Endothelial cell (in vitro differentiated cells): ENCODE data around the gene ATP2C2. TPM values are rescaled to one million over a fixed set of nuclear protein-coding genes. Genes with fewer than 3 reads are reported as not detected.

Experiments used
- DNase-seq: peaks from one replicate; pipeline ENCODE4 v3.0.0; 2021; ENCODE audit warnings: low spot score
- H3K27ac Mint-ChIP-seq: one replicate; pipeline ENCODE4 v1.8.0; 2021; ENCODE audit warnings: mixed read lengths, inconsistent platforms; ENCODE audit not compliant: unreplicated experiment
- H3K27me3 Mint-ChIP-seq: one replicate; pipeline ENCODE4 v1.8.0; 2021; ENCODE audit warnings: mild to moderate bottlenecking, moderate library complexity, mixed read lengths, inconsistent platforms; ENCODE audit not compliant: unreplicated experiment
- H3K36me3 Mint-ChIP-seq: one replicate; pipeline ENCODE4 v1.8.0; 2021; ENCODE audit warnings: mild to moderate bottlenecking, low read depth, mixed read lengths, inconsistent platforms; ENCODE audit not compliant: unreplicated experiment
- H3K4me1 Mint-ChIP-seq: one replicate; pipeline ENCODE4 v1.8.0; 2021; ENCODE audit warnings: mild to moderate bottlenecking, mixed read lengths, inconsistent platforms; ENCODE audit not compliant: unreplicated experiment
- H3K4me3 Mint-ChIP-seq: one replicate; pipeline ENCODE4 v1.8.0; 2021; ENCODE audit warnings: mild to moderate bottlenecking, mixed read lengths, inconsistent platforms; ENCODE audit not compliant: unreplicated experiment
- H3K9me3 Mint-ChIP-seq: one replicate; pipeline ENCODE4 v1.8.0; 2021; ENCODE audit warnings: mixed read lengths, inconsistent platforms; ENCODE audit not compliant: unreplicated experiment
- CTCF ChIP-seq: fragments of 200-600 bp; sonication (generic); IDR thresholded peaks from one replicate; pipeline ENCODE4 v1.5.0; 2021; ENCODE audit warnings: antibody characterized with exemption; ENCODE audit not compliant: unreplicated experiment
- total RNA-seq: library from RNA; stranded (reverse); fragmentation: NEBNext Ultra II Directional; extraction: Animal tissue kit (Norgen Biotek cat#: 25700); gene quantifications from one replicate; pipeline ENCODE4 v1.2.1, GENCODE V29; 2021; ENCODE audit not compliant: unreplicated experiment

ATP2C2 gene
- total RNA-seq, 1 donor from 2014 or later: 2.7 TPM

- DNase-seq: no peak
- Mint-ChIP-seq H3K4me1 (no peaks in the 10 kb centered on the region), H3K4me3 (no peak overlapping the region), H3K9me3 (no peaks in the 10 kb centered on the region), H3K27me3 (peaks cover 4% of the 10 kb centered on the region), H3K36me3 (no peaks in the 10 kb centered on the region), H3K27ac (no peak overlapping the region)
- no peak for TF ChIP-seq CTCF
Measured at GRCh38 chr16:84455031-84455430, 86.7 kb downstream of the ATP2C2 start.

- peaks cover 7% of the 10 kb centered on the region for H3K4me1 Mint-ChIP-seq
- TF ChIP-seq CTCF: no peak
- H3K27ac Mint-ChIP-seq: no peak overlapping the region
- no peak overlapping the region for H3K4me3 Mint-ChIP-seq
- H3K9me3 Mint-ChIP-seq: no peaks in the 10 kb centered on the region
- peaks cover 6% of the 10 kb centered on the region for H3K36me3 Mint-ChIP-seq
- H3K27me3 Mint-ChIP-seq: peaks cover 6% of the 10 kb centered on the region
- no peak for DNase-seq
Measured at GRCh38 chr16:84458606-84459532, 90.5 kb downstream of the ATP2C2 start.

- TF ChIP-seq CTCF: no peak
- Mint-ChIP-seq H3K27ac (no peak overlapping the region), H3K36me3 (peaks cover 7% of the 10 kb centered on the region), H3K27me3 (peaks cover 7% of the 10 kb centered on the region), H3K9me3 (no peaks in the 10 kb centered on the region), H3K4me1 (peaks cover 7% of the 10 kb centered on the region), H3K4me3 (no peak overlapping the region)
- DNase-seq: no peak
Measured at GRCh38 chr16:84459533-84459894, 91.2 kb downstream of the ATP2C2 start.

GRCh38 chr16:84459941-84460405 lies 91.6 kb downstream of the ATP2C2 start:
- peaks cover 10% of the 10 kb centered on the region for H3K27me3 Mint-ChIP-seq

More at GRCh38 chr16:84459941-84460405, 91.6 kb downstream of the ATP2C2 start:
- no peak for TF ChIP-seq CTCF
- H3K27ac Mint-ChIP-seq: no peak overlapping the region
- no peak for DNase-seq
- H3K9me3 Mint-ChIP-seq: no peaks in the 10 kb centered on the region
- H3K36me3 Mint-ChIP-seq: peaks cover 11% of the 10 kb centered on the region
- H3K4me3 Mint-ChIP-seq: no peak overlapping the region
- peaks cover 7% of the 10 kb centered on the region for H3K4me1 Mint-ChIP-seq
